ENCODE measurements around the gene KCNH8.

GRCh38 chr3:19148768-19149091, 420 bp downstream of the KCNH8 start:
- TF ChIP-seq CTCF (IDR thresholded peaks at IDR 0.05), result no peak
- TF ChIP-seq EZH2 (IDR thresholded peaks at IDR 0.05), result no peak
